GM06990 (cell line): ENCODE results near the gene SPATA9.

ENCODE experiments used
- DNase-seq: peaks from one replicate; pipeline ENCODE4 v3.0.0-alpha.2; 2011; ENCODE audit not compliant: insufficient read length; ENCODE audit errors: extremely low read depth
- H3K27me3 ChIP-seq: replicated peaks from 2 replicates; pipeline ENCODE4 v1.6.0; 2011; ENCODE audit warnings: low read length; ENCODE audit not compliant: control insufficient read depth, insufficient read depth
- H3K36me3 ChIP-seq: 2 replicates; pipeline ENCODE4 v1.5.1; 2011; ENCODE audit warnings: low read length; ENCODE audit not compliant: control insufficient read depth, insufficient read depth
- H3K4me3 ChIP-seq: replicated peaks from 2 replicates; pipeline ENCODE4 v1.5.1; 2011; ENCODE audit warnings: low read depth, mild to moderate bottlenecking, control low read depth, low read length
- TF ChIP-seq, protein P1 (sequence below): IDR thresholded peaks from 2 replicates; pipeline ENCODE4 v1.5.1; 2011; ENCODE audit warnings: low read length, control low read depth, mild to moderate bottlenecking, inconsistent platforms; ENCODE audit not compliant: insufficient read depth, poor library complexity, severe bottlenecking

SPATA9 gene

DNA sequence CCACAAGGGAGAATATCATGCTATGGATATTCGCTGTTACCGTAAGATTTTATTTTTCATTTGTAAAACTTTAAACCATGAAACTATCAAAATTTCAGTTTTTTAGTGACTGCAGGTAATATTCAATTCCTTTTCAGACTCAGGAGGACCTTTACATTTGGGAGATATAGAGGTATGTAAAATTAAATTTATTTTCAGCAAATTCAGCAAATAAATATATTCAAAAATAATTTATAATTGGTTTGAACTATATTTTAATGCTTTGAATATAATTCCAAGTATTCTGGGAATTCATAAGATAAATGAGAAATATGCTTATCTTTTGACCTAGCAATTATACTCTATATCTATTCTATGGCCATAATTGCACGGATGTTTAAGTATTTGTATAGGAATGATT, 28.6 kb downstream of the SPATA9 start:
- Histone ChIP-seq H3K4me3 (no peak overlapping the region), H3K27me3 (no peaks in the 10 kb centered on the region), H3K36me3 (no peaks in the 10 kb centered on the region)
- TF ChIP-seq, protein P1, sequence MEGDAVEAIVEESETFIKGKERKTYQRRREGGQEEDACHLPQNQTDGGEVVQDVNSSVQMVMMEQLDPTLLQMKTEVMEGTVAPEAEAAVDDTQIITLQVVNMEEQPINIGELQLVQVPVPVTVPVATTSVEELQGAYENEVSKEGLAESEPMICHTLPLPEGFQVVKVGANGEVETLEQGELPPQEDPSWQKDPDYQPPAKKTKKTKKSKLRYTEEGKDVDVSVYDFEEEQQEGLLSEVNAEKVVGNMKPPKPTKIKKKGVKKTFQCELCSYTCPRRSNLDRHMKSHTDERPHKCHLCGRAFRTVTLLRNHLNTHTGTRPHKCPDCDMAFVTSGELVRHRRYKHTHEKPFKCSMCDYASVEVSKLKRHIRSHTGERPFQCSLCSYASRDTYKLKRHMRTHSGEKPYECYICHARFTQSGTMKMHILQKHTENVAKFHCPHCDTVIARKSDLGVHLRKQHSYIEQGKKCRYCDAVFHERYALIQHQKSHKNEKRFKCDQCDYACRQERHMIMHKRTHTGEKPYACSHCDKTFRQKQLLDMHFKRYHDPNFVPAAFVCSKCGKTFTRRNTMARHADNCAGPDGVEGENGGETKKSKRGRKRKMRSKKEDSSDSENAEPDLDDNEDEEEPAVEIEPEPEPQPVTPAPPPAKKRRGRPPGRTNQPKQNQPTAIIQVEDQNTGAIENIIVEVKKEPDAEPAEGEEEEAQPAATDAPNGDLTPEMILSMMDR = no peak
- DNase-seq = no peak

DNA sequence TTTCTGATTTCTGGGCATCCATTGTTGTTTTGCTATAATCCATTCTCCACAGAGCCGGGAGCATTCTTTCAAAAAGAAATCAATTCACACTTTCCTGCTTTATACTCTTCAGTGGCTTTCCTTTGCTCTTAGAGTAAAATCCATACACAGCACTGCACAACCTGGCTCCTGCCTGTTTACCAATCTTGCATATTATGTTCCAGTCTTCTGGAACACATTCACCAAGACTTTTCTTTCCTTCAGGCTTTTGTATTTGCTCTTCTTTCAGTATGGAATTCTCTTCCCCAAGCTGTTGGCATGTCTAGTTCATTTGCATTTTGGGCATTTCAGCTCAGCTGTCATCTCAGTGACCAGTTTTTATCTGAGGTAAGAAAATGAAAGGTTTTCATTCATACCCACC, 29.9 kb downstream of the SPATA9 start:
- TF ChIP-seq, protein P1 = no peak
- Histone ChIP-seq H3K36me3 (no peaks in the 10 kb centered on the region), H3K4me3 (no peak overlapping the region), H3K27me3 (no peaks in the 10 kb centered on the region)
- no peak for DNase-seq

DNA sequence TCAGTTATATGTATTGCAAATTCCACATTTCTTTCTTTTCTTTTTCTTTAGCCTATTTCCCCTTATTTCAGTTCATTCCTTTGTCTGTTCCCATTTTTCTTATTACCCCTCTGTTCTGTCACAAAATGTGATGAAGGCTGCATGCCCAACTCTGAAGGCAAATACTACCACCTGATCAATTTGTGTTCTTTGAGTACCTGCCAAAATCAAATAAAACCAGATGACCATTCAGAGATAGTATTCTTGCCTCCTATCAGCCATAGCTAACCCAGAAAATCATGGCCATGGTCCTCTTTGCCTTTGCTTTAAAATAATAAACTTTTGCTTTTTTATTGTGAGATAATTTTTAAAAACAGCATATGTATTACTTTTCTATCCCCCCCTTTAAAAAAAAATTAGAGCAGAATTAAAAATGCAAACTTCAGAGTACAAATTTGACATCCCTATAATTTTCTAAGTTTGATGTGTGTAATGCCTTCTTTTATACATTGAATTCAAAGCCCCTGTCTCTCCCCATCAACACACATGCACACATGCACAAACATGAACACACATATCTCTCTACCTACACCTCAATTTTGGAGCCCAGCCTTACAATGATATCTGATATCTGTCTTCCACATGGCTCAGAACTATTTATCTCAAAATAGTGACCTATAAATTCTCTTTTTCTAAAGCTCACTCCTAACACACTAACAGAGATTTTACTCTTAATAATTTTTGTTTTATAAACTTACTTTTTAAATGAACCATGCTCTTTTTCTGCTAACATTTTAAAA, 32.8 kb downstream of the SPATA9 start:
- Histone ChIP-seq H3K27me3 (no peaks in the 10 kb centered on the region), H3K36me3 (no peaks in the 10 kb centered on the region), H3K4me3 (no peak overlapping the region)
- no peak for DNase-seq
- TF ChIP-seq, protein P1 = no peak

DNA sequence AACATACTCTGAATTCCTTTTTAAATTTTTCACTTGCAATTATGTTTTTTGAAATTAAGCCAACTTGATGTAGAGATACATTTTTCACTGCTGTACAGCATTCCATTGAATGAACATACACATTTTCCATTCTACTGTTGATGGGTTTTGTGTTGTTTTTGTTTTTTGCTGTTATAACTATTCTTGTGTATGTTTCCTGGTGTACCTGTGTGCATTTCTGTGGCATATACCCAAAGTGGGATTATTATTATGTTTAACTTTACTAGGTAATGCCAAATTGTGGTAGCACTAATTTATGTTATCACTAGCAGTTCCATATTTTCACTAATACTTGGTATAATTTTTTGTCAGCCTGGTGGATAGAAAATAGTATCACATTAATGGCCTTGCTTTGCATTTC, 33.5 kb downstream of the SPATA9 start:
- H3K36me3 ChIP-seq = no peaks in the 10 kb centered on the region
- TF ChIP-seq, protein P1 = no peak
- DNase-seq = no peak
- no peak overlapping the region for H3K4me3 ChIP-seq
- H3K27me3 ChIP-seq = no peaks in the 10 kb centered on the region

DNA sequence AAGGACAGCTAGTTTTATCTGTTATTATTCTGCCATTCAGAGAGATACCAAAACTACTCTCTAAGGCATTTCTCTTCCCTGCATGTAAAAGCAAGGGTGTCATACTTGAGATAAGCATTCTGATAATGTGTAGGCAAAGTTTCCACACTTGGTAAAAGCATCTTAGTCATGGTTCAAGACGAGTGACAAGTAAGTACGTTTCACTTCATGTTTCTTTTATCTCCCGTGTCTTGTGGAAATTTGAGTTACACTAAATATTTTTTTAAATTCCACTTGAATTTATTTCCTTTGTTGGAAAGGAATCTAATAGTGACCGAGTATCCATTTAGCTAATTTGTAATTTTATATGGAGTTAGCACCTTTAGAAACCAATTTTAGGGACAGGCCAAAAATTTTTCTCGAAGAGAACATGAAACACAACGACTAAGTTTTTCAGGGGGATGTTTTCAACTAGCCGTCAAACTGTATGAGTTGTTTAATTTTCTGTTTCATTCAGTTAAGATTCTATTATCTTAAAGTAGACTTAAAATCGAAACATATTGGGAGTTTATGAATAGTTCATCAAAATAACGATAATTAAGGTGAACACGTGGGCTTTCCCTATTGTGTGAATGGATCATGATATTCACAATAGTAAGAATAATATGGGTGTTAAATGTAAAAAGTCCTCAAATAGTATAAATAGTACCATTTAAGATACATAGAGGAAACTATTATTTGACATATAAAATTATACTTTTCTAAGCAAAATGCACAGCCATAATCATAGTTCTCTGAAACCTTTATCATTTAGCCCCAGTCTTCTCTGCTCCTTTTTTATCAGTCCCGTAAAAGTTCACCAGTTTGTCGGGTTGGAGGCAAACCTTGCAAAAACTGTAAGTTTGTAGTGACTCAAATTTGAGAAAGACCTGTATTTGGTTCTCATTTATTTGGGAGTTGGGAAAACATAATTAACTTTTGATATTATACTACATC, 34.6 kb downstream of the SPATA9 start:
- Histone ChIP-seq H3K36me3 (no peaks in the 10 kb centered on the region), H3K27me3 (no peaks in the 10 kb centered on the region), H3K4me3 (peak overlapping the region; percentile 13; the same call in 1 of the 2 replicates)
- DNase-seq = no peak
- TF ChIP-seq, protein P1 = no peak
